Measurements from ENCODE around the gene MELTF.

DNA sequence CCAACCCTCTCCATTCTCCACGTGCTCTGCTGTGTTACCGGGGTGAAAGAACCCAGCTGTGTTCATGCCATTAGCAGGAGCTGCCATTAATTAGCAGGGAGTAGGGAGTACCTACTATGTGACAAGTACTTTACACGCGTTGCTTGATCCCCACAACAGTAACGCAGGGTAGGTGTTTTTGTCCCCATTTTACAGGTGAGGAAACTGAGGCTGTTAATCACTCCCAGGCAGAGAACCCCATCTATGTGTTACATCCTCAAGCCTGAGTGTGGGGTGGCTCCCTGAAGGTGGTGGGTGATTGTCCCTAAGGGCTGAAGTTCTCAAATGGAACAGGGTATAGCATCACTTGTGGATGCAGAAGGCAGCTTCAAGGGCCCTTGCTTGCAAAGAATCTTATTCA, 22.8 kb downstream of the MELTF start:
- TF ChIP-seq, protein P1, sequence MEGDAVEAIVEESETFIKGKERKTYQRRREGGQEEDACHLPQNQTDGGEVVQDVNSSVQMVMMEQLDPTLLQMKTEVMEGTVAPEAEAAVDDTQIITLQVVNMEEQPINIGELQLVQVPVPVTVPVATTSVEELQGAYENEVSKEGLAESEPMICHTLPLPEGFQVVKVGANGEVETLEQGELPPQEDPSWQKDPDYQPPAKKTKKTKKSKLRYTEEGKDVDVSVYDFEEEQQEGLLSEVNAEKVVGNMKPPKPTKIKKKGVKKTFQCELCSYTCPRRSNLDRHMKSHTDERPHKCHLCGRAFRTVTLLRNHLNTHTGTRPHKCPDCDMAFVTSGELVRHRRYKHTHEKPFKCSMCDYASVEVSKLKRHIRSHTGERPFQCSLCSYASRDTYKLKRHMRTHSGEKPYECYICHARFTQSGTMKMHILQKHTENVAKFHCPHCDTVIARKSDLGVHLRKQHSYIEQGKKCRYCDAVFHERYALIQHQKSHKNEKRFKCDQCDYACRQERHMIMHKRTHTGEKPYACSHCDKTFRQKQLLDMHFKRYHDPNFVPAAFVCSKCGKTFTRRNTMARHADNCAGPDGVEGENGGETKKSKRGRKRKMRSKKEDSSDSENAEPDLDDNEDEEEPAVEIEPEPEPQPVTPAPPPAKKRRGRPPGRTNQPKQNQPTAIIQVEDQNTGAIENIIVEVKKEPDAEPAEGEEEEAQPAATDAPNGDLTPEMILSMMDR (IDR thresholded peaks at IDR 0.05): no peak
- TF ChIP-seq OVOL2 (CRISPR knock-in tag; IDR thresholded peaks at IDR 0.05; ENCODE audit: borderline replicate concordance): no peak
